ENCODE results near the gene GPHA2. TPM values are rescaled to one million over a fixed set of nuclear protein-coding genes. Genes with fewer than 3 reads are reported as not detected.

Gene GPHA2
- polyA plus RNA-seq, 1 donor from 2014 or later = not detected

DNA sequence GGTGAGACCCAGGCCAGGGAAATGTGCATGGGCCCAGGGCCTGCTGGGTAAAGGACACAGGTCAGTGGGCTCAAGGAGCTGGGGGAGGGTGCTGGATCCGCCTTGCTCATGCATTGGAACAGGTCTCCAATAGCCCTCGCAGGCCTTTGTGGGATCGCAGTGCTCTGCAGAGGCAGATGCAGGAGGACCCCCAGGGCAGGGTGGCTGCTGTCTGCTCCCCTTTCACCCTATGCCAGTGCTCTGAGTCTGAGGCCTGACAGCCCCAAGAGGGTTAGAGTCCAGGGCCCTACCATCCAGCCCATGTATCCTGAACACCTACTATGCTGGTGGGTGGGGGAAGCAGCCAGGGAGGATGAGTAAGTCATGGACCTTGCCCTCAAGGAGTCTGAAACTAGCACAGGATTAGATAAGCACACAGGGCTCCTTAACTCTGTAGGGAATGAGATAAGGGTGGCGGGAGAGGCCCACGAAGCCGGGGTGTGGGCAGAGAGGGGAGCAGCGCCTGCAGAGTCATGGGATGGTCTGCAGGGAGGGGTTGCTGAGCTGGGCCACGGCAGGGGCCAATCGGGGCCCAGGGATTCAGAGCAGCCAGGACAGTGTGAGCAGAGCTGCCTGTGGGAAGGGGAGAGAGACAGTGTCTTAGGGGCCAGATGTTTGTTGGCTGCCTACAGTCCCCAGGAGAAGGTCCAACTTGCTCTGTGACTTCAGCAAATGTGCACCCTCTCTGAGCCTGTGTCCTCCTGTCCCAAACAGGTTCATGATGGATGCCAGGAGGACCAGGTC, 46.8 kb downstream of the GPHA2 start:
- no peaks in the 10 kb centered on the region for H3K27me3 ChIP-seq (ENCODE audit: insufficient read depth, low read depth, low read length)
- no peak overlapping the region for H3K4me2 ChIP-seq (ENCODE audit: low read length)
- no peak overlapping the region for H3K9ac ChIP-seq (ENCODE audit: low read length)
- H3K9me2 ChIP-seq (ENCODE audit: insufficient read depth, low read length) = no peaks in the 10 kb centered on the region
- no peaks in the 10 kb centered on the region for H3K9me3 ChIP-seq (ENCODE audit: low read length)
- H4K20me1 ChIP-seq (ENCODE audit: insufficient read depth) = no peaks in the 10 kb centered on the region
- H2AFZ ChIP-seq (ENCODE audit: low read depth, low read length) = no peak overlapping the region
- H3K4me3 ChIP-seq (ENCODE audit: low read length) = no peak overlapping the region
- H3K36me3 ChIP-seq (ENCODE audit: insufficient read depth, low read length) = no peaks in the 10 kb centered on the region
- H3K79me2 ChIP-seq (replicated peaks; ENCODE audit: insufficient read depth, low read length) = no peaks in the 10 kb centered on the region
- TF ChIP-seq POLR2AphosphoS5 (IDR thresholded peaks at IDR 0.05) (no peak), SMC3 (conservative IDR thresholded peaks at IDR 0.05; ENCODE audit: poor library complexity) (no peak)
- no peaks in the 10 kb centered on the region for H3F3A ChIP-seq (ENCODE audit: insufficient read depth, low read length, poor library complexity, severe bottlenecking)
- H3K27ac ChIP-seq (ENCODE audit: low read length) = no peak overlapping the region

DNA sequence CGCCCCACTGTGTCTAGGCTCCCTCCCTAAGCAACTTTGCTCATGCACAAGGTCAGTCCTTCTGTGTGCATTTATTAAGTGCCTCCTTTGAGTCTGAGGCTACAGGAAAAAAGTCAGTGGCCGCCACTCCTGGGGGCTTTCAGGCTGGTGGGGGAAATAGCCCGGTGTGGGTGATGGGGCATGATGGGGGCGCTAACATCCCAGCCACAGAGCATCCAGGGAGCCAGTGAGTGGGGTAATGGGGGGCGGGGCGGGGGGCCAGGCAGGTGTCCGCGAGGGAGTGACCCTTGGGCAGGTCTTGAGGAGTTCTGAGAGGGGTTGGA, 47.3 kb downstream of the GPHA2 start:
- TF ChIP-seq EP300 (conservative IDR thresholded peaks at IDR 0.05; ENCODE audit: poor library complexity, severe bottlenecking) (no peak), POLR2AphosphoS5 (IDR thresholded peaks at IDR 0.05) (no peak), TAF1 (IDR thresholded peaks at IDR 0.05; ENCODE audit: low read depth) (no peak), RAD21 (conservative IDR thresholded peaks at IDR 0.05) (no peak), EZH2 (IDR thresholded peaks at IDR 0.05; ENCODE audit: borderline replicate concordance, insufficient read depth, low read length, poor library complexity, severe bottlenecking) (no peak), SMC3 (conservative IDR thresholded peaks at IDR 0.05; ENCODE audit: poor library complexity) (no peak), MXI1 (conservative IDR thresholded peaks at IDR 0.05; ENCODE audit: poor library complexity, severe bottlenecking) (no peak)
- TF ChIP-seq, protein P1, sequence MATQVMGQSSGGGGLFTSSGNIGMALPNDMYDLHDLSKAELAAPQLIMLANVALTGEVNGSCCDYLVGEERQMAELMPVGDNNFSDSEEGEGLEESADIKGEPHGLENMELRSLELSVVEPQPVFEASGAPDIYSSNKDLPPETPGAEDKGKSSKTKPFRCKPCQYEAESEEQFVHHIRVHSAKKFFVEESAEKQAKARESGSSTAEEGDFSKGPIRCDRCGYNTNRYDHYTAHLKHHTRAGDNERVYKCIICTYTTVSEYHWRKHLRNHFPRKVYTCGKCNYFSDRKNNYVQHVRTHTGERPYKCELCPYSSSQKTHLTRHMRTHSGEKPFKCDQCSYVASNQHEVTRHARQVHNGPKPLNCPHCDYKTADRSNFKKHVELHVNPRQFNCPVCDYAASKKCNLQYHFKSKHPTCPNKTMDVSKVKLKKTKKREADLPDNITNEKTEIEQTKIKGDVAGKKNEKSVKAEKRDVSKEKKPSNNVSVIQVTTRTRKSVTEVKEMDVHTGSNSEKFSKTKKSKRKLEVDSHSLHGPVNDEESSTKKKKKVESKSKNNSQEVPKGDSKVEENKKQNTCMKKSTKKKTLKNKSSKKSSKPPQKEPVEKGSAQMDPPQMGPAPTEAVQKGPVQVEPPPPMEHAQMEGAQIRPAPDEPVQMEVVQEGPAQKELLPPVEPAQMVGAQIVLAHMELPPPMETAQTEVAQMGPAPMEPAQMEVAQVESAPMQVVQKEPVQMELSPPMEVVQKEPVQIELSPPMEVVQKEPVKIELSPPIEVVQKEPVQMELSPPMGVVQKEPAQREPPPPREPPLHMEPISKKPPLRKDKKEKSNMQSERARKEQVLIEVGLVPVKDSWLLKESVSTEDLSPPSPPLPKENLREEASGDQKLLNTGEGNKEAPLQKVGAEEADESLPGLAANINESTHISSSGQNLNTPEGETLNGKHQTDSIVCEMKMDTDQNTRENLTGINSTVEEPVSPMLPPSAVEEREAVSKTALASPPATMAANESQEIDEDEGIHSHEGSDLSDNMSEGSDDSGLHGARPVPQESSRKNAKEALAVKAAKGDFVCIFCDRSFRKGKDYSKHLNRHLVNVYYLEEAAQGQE (IDR thresholded peaks at IDR 0.05; ENCODE audit: borderline replicate concordance) = no peak
- TF ChIP-seq, protein P2, sequence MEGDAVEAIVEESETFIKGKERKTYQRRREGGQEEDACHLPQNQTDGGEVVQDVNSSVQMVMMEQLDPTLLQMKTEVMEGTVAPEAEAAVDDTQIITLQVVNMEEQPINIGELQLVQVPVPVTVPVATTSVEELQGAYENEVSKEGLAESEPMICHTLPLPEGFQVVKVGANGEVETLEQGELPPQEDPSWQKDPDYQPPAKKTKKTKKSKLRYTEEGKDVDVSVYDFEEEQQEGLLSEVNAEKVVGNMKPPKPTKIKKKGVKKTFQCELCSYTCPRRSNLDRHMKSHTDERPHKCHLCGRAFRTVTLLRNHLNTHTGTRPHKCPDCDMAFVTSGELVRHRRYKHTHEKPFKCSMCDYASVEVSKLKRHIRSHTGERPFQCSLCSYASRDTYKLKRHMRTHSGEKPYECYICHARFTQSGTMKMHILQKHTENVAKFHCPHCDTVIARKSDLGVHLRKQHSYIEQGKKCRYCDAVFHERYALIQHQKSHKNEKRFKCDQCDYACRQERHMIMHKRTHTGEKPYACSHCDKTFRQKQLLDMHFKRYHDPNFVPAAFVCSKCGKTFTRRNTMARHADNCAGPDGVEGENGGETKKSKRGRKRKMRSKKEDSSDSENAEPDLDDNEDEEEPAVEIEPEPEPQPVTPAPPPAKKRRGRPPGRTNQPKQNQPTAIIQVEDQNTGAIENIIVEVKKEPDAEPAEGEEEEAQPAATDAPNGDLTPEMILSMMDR (IDR thresholded peaks at IDR 0.05; ENCODE audit: poor library complexity, severe bottlenecking) = no peak
- Histone ChIP-seq H3K27ac (ENCODE audit: low read length) (no peak overlapping the region), H2AFZ (ENCODE audit: low read depth, low read length) (no peak overlapping the region), H3K9ac (ENCODE audit: low read length) (no peak overlapping the region), H3K9me3 (ENCODE audit: low read length) (no peaks in the 10 kb centered on the region), H3K27me3 (ENCODE audit: insufficient read depth, low read depth, low read length) (no peaks in the 10 kb centered on the region), H3K9me2 (ENCODE audit: insufficient read depth, low read length) (no peaks in the 10 kb centered on the region), H3K79me2 (replicated peaks; ENCODE audit: insufficient read depth, low read length) (no peaks in the 10 kb centered on the region), H3K4me2 (ENCODE audit: low read length) (no peak overlapping the region), H3F3A (ENCODE audit: insufficient read depth, low read length, poor library complexity, severe bottlenecking) (no peaks in the 10 kb centered on the region), H4K20me1 (ENCODE audit: insufficient read depth) (no peaks in the 10 kb centered on the region), H3K36me3 (ENCODE audit: insufficient read depth, low read length) (no peaks in the 10 kb centered on the region), H3K4me3 (ENCODE audit: low read length) (no peak overlapping the region)
